Fibroblast of the aortic adventitia (primary cell): Measurements from ENCODE around the gene HELT. TPM values are rescaled to one million over a fixed set of nuclear protein-coding genes. Genes with fewer than 3 reads are reported as not detected.
"Not testable (repeated sequence)": the region's sequence is repeated elsewhere in the genome, so short reads cannot be mapped to it uniquely, and the experiment has no call there.

Experiments used
- DNase-seq: peaks from one replicate; pipeline ENCODE4 v3.0.0-alpha.2; 2010; ENCODE audit warnings: low read depth
- H3K4me3 ChIP-seq: 2 replicates; pipeline ENCODE4 v1.5.1; 2011; ENCODE audit warnings: low read depth, mild to moderate bottlenecking, control low read depth, low read length, moderate library complexity
- CTCF ChIP-seq: IDR thresholded peaks from 2 replicates; pipeline ENCODE4 v1.5.1; 2011; ENCODE audit warnings: mild to moderate bottlenecking, low read length, control low read depth, inconsistent platforms; ENCODE audit not compliant: insufficient read depth
- total RNA-seq: library from RNA; depleted of rRNA; stranded (reverse); fragments of >200 nt; gene quantifications from 2 replicates; pipeline ENCODE4 v1.2.3, GENCODE V29; 2012; ENCODE audit warnings: low replicate concordance

Gene HELT
- not detected in 2 replicates for total RNA-seq

GRCh38 chr4:185017964-185018772 lies at the start of gene HELT:
HELT (plus strand) TSS chr4:185018490; CDS start chr4:185018929, 439 bp downstream.
- TF ChIP-seq CTCF, result no peak
- H3K4me3 ChIP-seq, result no peak within 1 kb of the TSS
- DNase-seq, result no peak

GRCh38 chr4:184968784-184969201 lies 49.5 kb upstream of the HELT start:
- DNase-seq, result no peak
- H3K4me3 ChIP-seq, result no peak overlapping the region
- no peak for TF ChIP-seq CTCF

- no peak for DNase-seq
- no peak for TF ChIP-seq CTCF
- no peak overlapping the region for H3K4me3 ChIP-seq
Observed at GRCh38 chr4:184969610-184970009, 48.7 kb upstream of the HELT start.

GRCh38 chr4:184972991-184973390 lies 45.3 kb upstream of the HELT start:
- TF ChIP-seq CTCF, result no peak
- DNase-seq, result no peak
- no peak overlapping the region for H3K4me3 ChIP-seq

GRCh38 chr4:184976348-184976747 lies 41.9 kb upstream of the HELT start:
- not testable (repeated sequence) for H3K4me3 ChIP-seq, DNase-seq

- no peak overlapping the region for H3K4me3 ChIP-seq
- TF ChIP-seq CTCF, result no peak
- DNase-seq, result no peak
Observed at GRCh38 chr4:184977747-184978146, 40.5 kb upstream of the HELT start.

GRCh38 chr4:184978211-184978610 lies 40.1 kb upstream of the HELT start:
- TF ChIP-seq CTCF, result no peak
- peak; percentile 25 for DNase-seq
- no peak overlapping the region for H3K4me3 ChIP-seq
